Vagina (tissue), 2 donors: ENCODE measurements around the gene RPRD1B. TPM values are rescaled to one million over a fixed set of nuclear protein-coding genes. Genes with fewer than 3 reads are reported as not detected.

Experiments used
- DNase-seq, 2 donors: peaks; one replicate each; pipeline ENCODE4 v3.0.0-alpha.2; 2017; ENCODE audit errors: extremely low spot score in 2 of 2
- H3K27ac ChIP-seq: fragments of 200-600 bp; sonication (generic); one replicate; pipeline ENCODE4 v1.5.1; 2019
- H3K27me3 ChIP-seq: fragments of 200-600 bp; sonication (generic); one replicate; pipeline ENCODE4 v1.5.1; 2019
- H3K36me3 ChIP-seq, 2 donors: fragments of 200-600 bp; sonication (generic); one replicate each; pipeline ENCODE4 v1.5.1; 2017 to 2019
- H3K4me1 ChIP-seq: fragments of 200-600 bp; sonication (generic); one replicate; pipeline ENCODE4 v1.5.1; 2019
- H3K4me3 ChIP-seq, 2 donors: fragments of 200-600 bp; sonication (generic); 1 replicate in 1 of 2; 2 replicates in 1 of 2; pipeline ENCODE4 v1.5.1; 2016 to 2019
- H3K9me3 ChIP-seq: fragments of 200-600 bp; sonication (generic); one replicate; pipeline ENCODE4 v1.5.1; 2019
- CTCF ChIP-seq, 3 experiments: fragments of 450-650 bp in 2 of 3; fragments of 200-600 bp in 1 of 3; sonication (generic) in 1 of 3; IDR thresholded peaks; one replicate each; pipeline ENCODE4 v1.5.1; 2017 to 2019; ENCODE audit warnings: antibody characterized with exemption in 3 of 3, mild to moderate bottlenecking in 2 of 3, moderate library complexity in 2 of 3
- POLR2A ChIP-seq, 2 donors: fragments of 450-650 bp; IDR thresholded peaks; one replicate each; pipeline ENCODE4 v1.6.1; 2017; ENCODE audit warnings: antibody characterized with exemption in 2 of 2, mild to moderate bottlenecking in 2 of 2, moderate library complexity in 2 of 2
- POLR2AphosphoS5 ChIP-seq, 2 donors: sonication (generic); formaldehyde crosslinking; IDR thresholded peaks; one replicate each; pipeline ENCODE4 v1.9.0; 2017; ENCODE audit warnings: antibody characterized with exemption in 2 of 2, mild to moderate bottlenecking in 2 of 2, low read depth in 1 of 2; ENCODE audit not compliant: insufficient read depth in 1 of 2
- intact Hi-C: fragments of 100-400 bp; cut with DNase I; formaldehyde crosslinking; loops from one replicate; pipeline ENCODE4 v1.15.1; 2023
- total RNA-seq: library from RNA; depleted of rRNA; stranded (reverse); fragments of >200 nt; gene quantifications from one replicate; pipeline ENCODE4 v1.2.3, GENCODE V29; 2016

The RPRD1B gene
- total RNA-seq, 1 donor from 2014 or later, result 23.8 TPM

- H3K36me3 ChIP-seq, result peaks cover 0 to 38% of the 10 kb centered on the region in 2 donors
- TF ChIP-seq POLR2A (IDR thresholded peaks at IDR 0.05) (no peak), POLR2AphosphoS5 (IDR thresholded peaks at IDR 0.05; ENCODE audit: insufficient read depth in 1 of 2, low read depth in 1 of 2) (no peak), CTCF (IDR thresholded peaks at IDR 0.05) (no peak)
- H3K4me3 ChIP-seq, result no peak overlapping the region
- no peaks in the 10 kb centered on the region for H3K27me3 ChIP-seq
- H3K9me3 ChIP-seq, result no peaks in the 10 kb centered on the region
- intact Hi-C loops, result no loop called here
- DNase-seq, result no peak
- no peak overlapping the region for H3K27ac ChIP-seq
- no peaks in the 10 kb centered on the region for H3K4me1 ChIP-seq
These were observed 19.7 kb upstream of the RPRD1B start for GRCh38 chr20:38013887-38014286.

- Histone ChIP-seq H3K27me3 (no peaks in the 10 kb centered on the region), H3K36me3 (peaks cover 0 to 30% of the 10 kb centered on the region in 2 donors), H3K4me1 (no peaks in the 10 kb centered on the region), H3K9me3 (no peaks in the 10 kb centered on the region), H3K4me3 (no peak overlapping the region), H3K27ac (no peak overlapping the region)
- no peak for DNase-seq
- intact Hi-C loops, result no loop called here
- TF ChIP-seq POLR2A (IDR thresholded peaks at IDR 0.05), result no peak
- no peak for TF ChIP-seq CTCF (IDR thresholded peaks at IDR 0.05)
- TF ChIP-seq POLR2AphosphoS5 (IDR thresholded peaks at IDR 0.05; ENCODE audit: insufficient read depth in 1 of 2, low read depth in 1 of 2), result no peak
These were observed 15.6 kb upstream of the RPRD1B start for GRCh38 chr20:38017959-38018358.

- H3K9me3 ChIP-seq, result no peaks in the 10 kb centered on the region
- peaks cover 0 to 26% of the 10 kb centered on the region in 2 donors for H3K36me3 ChIP-seq
- no peak for DNase-seq
These were observed 15.2 kb upstream of the RPRD1B start for GRCh38 chr20:38018385-38018784.

GRCh38 chr20:38021087-38021772 is 12.3 kb upstream of the RPRD1B start:
- TF ChIP-seq POLR2AphosphoS5 (IDR thresholded peaks at IDR 0.05; ENCODE audit: insufficient read depth in 1 of 2, low read depth in 1 of 2) (no peak), POLR2A (IDR thresholded peaks at IDR 0.05) (no peak), CTCF (IDR thresholded peaks at IDR 0.05) (no peak)
- H3K27ac ChIP-seq, result no peak overlapping the region
- DNase-seq, result no peak
- no peaks in the 10 kb centered on the region for H3K4me1 ChIP-seq
- no peaks in the 10 kb centered on the region for H3K9me3 ChIP-seq
- no peaks in the 10 kb centered on the region for H3K27me3 ChIP-seq
- peaks cover 0 to 25% of the 10 kb centered on the region in 2 donors for H3K36me3 ChIP-seq
- H3K4me3 ChIP-seq, result no peak overlapping the region
- intact Hi-C loops, result no loop called here

More at GRCh38 chr20:38018385-38018784, 15.2 kb upstream of the RPRD1B start:
- TF ChIP-seq POLR2A (IDR thresholded peaks at IDR 0.05) (no peak), POLR2AphosphoS5 (IDR thresholded peaks at IDR 0.05; ENCODE audit: insufficient read depth in 1 of 2, low read depth in 1 of 2) (no peak), CTCF (IDR thresholded peaks at IDR 0.05) (no peak)
- Histone ChIP-seq H3K27me3 (no peaks in the 10 kb centered on the region), H3K4me1 (no peaks in the 10 kb centered on the region), H3K27ac (no peak overlapping the region), H3K4me3 (no peak overlapping the region)
- intact Hi-C loops, result no loop called here
